GM21515 (cell line): ENCODE measurements around the gene EFHC2.

Source experiments
- ATAC-seq: cut with Tn5 transposase; IDR thresholded peaks from one replicate; pipeline ENCODE4 v1.9.1; 2021; ENCODE audit not compliant: unreplicated experiment

EFHC2 gene

GRCh38 chrX:44156726-44157125, 186.7 kb downstream of the EFHC2 start:
- no peak for ATAC-seq

GRCh38 chrX:44155126-44155525, 188.3 kb downstream of the EFHC2 start:
- ATAC-seq: no peak

DNA sequence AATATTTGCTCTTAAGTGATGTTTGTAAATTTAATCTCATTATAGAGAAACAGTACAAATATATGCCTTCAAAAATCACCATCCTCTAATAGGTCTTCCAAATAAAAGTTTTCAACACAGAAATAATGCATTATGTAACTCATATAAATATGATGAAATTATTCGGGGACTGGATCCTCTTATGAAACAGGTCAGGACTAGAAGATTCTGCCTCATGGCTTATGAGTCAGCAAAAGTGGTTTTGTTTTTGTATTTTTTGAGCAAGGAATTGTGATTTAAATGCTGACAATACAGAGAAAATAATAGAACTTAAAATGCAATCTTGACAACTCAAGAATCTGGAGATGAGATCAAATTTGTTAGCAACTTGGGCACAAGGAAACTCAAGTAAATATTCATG, 190.6 kb downstream of the EFHC2 start:
- ATAC-seq: no peak

- no peak for ATAC-seq
Observed at GRCh38 chrX:44147130-44147529, 196.3 kb downstream of the EFHC2 start.

DNA sequence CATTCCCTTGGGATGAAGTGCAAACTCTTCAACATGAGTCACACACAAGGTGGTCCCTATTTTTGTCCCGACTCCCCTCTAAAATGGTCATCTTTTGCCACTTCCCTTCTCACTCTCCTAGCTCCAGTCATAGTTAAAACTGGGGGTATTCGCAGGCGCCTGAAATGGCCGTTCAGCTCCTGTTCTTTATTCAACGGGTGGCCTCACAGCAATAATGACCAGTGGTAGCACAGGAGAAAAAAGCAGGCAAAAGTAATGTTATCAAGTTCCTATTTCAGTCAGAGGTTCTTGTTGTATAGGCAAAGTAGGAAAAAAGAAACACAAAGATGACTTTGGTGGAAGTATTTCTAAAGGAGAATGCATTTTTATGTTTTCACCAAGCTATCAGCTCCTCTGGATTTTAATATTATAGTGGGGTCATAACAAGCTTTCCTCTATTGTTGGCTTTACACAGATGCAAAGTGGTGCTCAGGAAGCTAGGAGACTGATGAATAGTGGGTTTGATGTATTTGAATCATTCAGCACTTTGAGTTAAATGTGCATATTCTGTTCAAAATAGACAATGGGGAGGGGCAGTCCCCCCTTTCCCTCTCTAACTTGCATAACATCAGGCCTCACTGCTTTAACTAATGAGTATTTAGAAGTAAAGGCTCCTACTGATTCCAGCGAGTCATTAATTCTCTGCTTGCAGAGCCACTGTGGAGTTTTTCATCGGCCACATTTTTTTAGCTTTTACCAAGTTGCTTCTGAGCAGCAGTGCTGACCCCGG, 199.1 kb downstream of the EFHC2 start:
- no peak for ATAC-seq

DNA sequence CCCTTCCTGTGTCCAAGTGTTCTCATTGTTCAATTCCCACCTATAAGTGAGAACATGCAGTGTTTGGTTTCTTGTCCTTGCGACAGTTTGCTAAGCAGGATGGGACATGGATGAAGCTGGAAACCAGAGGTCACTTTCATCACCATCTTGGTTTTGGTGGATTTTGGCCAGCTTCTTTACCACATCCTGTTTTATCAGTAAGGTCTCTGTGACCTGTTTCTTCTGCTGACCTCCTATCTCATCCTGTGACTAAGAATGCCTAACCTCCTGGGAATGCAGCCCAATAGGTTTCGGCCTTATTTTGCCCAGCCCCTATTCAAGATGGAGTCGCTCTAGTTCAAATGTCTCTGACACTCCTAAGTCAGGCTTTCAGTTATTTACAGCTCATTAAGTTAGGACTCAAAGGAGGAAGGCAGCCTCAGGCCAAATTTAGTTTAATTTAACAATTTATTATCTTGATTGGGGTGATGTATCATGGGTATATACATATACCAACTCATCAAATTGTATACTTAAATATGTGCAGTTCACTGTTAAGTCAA, 200.3 kb downstream of the EFHC2 start:
- no peak for ATAC-seq

- ATAC-seq: no peak
Observed at GRCh38 chrX:44130189-44130588, 213.3 kb downstream of the EFHC2 start.

DNA sequence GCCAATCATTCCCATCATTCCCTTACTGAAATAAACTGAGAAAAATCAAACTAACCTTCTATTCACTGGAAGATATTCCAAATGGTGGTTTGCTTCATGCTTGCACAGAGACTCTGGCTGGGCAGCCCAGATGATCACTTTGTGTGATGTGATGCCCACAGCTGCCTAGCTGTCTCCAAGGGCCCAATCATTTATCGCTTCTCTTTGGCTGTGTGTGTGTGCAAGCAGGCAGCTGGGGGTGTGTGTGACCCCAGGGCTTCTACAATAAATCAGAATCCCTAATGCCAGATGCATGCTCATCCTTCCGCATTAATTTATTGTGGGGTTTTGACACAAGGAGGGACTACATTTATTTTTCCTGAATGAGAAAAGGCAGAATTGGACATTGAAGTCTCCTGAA, 230.1 kb downstream of the EFHC2 start:
- no peak for ATAC-seq

DNA sequence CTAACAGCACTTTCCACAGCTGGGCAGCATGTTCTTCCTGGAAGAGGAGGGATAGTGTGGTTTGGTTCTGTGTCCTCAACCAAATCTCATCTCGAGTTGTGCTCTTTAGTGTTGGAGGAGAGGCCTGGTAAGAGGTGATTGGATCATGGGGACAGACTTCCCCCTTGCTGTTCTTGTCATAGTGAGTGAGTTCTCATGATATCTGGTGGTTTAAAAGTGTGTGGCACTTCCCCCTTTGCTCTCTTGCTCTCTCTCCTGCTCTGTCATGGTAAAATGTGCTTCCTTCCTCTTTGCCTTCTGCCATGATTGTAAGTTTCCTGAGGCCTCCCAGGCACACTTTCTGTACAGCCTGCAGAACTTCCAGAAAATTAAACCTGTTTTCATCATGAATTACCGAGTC, 236.6 kb downstream of the EFHC2 start:
- no peak for ATAC-seq

DNA sequence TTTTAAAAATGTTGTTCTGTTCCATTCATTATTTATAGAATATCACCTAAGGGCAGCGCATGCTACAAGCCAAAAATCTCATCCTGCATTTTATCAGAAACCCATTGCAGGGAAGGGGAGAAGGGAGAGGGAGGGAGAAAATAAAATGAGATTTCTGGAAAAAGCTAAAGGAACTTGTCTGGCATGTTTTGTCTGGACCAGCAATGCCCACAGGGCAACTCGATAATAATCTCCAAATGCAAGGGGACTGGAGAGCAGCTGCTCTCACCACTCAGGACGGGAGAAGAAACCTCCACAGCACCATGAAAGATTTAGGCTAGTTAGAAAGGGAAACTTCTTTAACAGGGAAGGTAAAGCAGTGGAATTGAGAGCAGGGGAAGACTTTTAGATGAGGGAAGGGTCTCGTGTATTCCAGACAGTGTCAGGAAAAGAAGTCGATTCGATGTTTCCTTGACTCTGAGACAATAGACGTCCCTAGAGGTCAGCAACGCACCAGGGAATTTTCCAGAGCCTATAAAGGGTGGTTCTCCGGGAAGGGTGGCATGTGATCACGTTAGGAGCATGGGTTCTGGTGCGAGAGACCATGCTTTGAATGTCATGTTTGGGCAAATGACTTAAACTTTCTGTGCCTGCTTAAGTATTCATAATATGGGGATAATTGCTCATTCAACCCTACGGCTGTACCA, 238.1 kb downstream of the EFHC2 start:
- no peak for ATAC-seq

- no peak for ATAC-seq
Observed at GRCh38 chrX:44104699-44105098, 238.8 kb downstream of the EFHC2 start.

DNA sequence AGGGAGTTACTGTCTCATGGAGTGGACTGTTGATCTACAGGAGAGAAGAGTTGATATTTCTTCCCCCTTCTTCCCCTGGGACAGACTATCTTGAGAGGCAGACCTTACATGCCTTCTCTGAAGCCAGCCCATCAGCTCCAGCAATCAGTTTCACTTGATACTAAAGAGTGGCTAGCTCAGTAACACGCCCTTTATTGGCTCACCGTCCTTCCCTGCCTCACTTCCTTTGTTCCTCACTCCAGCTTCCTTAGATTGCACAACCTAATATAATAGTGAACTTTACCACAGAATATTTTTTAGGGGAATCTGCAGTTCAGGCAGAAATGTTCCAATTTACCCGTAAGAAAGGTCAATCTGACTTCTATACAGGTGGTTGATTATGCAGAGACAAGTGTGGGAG, 242.2 kb downstream of the EFHC2 start:
- no peak for ATAC-seq

GRCh38 chrX:44099366-44099765, 244.1 kb downstream of the EFHC2 start:
- ATAC-seq: no peak
